Sigmoid colon (tissue), 4 donors: ENCODE measurements around the gene S100A3.

Source experiments
- POLR2A ChIP-seq, 2 donors: fragments of 450-650 bp; IDR thresholded peaks; one replicate each; pipeline ENCODE4 v1.6.1; 2016; ENCODE audit warnings: antibody characterized with exemption in 2 of 2, mild to moderate bottlenecking in 2 of 2, moderate library complexity in 2 of 2
- POLR2AphosphoS5 ChIP-seq, 4 donors: sonication (generic); formaldehyde crosslinking; IDR thresholded peaks; one replicate each; pipeline ENCODE4 v1.6.1; 2017; ENCODE audit warnings: antibody characterized with exemption in 4 of 4
- TF ChIP-seq, protein P1 (sequence below), 4 experiments: fragments of 450-650 bp in 3 of 4; fragments of 200-600 bp in 1 of 4; IDR thresholded peaks; one replicate each; pipeline ENCODE4 v1.5.1; 2016 to 2019; ENCODE audit warnings: antibody characterized with exemption in 4 of 4, mild to moderate bottlenecking in 3 of 4, moderate library complexity in 2 of 4

DNA sequence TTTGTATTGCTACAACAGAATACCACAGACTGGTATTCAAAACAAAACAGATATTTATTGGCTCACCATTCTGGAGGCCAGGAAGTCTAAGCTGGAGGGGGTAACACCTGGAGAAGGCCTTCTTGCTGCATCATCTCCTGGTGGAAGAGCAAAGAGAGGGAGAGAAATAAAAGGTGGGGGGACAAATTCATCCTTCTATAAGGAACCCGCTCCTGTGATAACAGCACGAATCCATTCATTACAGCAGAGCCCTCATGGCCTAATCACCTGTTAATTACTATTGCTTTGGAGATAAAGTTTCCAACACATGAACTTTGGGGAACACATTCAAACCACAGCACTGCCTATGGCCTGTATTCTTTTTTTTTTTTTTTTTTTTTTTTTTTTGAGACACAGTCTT, 11.2 kb upstream of the S100A3 start:
- TF ChIP-seq, protein P1, sequence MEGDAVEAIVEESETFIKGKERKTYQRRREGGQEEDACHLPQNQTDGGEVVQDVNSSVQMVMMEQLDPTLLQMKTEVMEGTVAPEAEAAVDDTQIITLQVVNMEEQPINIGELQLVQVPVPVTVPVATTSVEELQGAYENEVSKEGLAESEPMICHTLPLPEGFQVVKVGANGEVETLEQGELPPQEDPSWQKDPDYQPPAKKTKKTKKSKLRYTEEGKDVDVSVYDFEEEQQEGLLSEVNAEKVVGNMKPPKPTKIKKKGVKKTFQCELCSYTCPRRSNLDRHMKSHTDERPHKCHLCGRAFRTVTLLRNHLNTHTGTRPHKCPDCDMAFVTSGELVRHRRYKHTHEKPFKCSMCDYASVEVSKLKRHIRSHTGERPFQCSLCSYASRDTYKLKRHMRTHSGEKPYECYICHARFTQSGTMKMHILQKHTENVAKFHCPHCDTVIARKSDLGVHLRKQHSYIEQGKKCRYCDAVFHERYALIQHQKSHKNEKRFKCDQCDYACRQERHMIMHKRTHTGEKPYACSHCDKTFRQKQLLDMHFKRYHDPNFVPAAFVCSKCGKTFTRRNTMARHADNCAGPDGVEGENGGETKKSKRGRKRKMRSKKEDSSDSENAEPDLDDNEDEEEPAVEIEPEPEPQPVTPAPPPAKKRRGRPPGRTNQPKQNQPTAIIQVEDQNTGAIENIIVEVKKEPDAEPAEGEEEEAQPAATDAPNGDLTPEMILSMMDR (IDR thresholded peaks at IDR 0.05): no peak
- TF ChIP-seq POLR2A (IDR thresholded peaks at IDR 0.05) (no peak), POLR2AphosphoS5 (IDR thresholded peaks at IDR 0.05) (no peak)
